GM19239 (cell line): ENCODE measurements around the gene COL1A1.

Experiments used
- DNase-seq: peaks from one replicate; pipeline ENCODE4 v3.0.0; 2011; ENCODE audit warnings: low spot score; ENCODE audit not compliant: insufficient read length
- FAIRE-seq: peaks from 2 replicates; lab custom pipeline; 2011; peaks lifted over from hg19 to GRCh38; lab: Jason Lieb, UNC

Gene COL1A1

DNA sequence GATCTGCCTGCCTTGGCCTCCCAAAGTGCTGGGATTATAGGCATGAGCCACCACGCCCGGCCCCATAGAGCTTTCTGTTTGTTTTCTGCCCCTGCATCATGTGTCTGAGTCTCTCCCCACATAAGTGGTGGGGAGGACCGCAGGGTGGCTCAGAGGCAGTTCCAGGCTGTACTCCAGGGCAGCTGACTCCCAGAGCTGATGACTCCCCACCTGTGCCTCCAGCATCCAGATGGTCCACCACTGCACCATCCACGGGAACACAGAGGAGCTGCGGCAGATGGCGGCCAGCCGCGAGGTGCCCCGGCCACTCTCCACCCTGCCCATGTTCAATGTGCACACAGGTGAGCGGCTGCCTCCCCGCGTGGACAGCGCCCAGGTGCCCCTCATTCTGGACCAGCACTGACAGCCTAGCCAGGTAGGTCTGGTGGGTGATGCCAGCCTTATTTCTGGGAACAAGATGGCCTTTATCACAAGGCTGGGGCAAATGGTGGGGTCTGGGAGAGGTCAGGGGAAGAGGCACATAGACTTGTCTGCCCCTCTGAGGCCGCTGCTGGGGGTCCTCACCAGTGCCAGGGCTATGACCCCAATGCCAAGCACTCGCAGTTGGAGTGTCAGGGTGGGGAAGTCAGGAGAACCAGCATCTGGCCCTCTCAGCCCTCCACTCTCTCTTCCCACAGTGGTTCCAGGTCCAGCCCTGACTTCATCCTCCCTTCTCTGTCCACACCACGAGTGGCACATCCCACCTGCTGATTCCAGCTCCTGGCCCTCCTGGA, 26.2 kb downstream of the COL1A1 start:
- DNase-seq (no peak), FAIRE-seq (no peak)

DNA sequence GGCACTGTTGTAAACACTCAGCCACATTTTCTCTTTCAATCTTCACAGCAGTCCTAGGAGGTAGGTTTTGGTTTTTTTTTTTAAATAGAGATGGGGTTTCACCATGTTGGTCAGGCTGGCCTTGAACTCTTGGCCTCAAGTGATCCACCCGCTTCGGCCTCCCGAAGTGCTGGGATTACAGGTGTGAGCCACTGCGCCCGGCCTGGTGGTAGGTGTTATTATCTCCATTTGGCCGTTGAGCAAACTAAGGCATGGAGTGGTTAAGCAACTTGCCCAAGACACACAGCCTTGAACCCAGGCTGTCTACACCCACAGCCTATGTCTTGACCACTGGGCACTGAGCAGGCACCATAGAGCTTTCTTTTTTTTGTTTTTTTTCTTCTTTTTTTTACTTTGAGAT, 27.0 kb downstream of the COL1A1 start:
- DNase-seq (no peak), FAIRE-seq (no peak)

- FAIRE-seq (no peak), DNase-seq (no peak)
These were observed 28.0 kb downstream of the COL1A1 start for GRCh38 chr17:50173335-50173941.

DNA sequence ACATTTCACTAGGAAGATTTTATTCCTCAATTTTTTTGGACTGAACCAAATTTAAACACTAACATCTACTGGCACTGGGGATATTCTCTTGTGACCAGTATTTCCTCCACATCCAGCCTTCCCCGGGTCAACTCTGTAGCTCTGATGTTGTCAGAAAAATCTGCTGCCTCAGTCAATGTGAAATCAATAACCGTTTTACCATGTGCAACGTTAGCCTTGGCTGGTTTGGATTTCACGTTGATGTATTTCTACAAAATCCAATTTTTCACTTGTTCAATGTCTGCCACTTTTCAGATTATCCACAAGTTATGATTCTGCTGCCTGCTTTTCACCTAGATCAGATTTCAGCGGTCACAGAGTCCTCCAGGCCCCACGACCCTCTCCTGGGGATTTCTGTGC, 28.5 kb downstream of the COL1A1 start:
- FAIRE-seq = no peak
- no peak for DNase-seq

- DNase-seq (no peak), FAIRE-seq (no peak)
These were observed 29.3 kb downstream of the COL1A1 start for GRCh38 chr17:50172130-50172529.

- no peak for FAIRE-seq
- no peak for DNase-seq
These were observed 29.9 kb downstream of the COL1A1 start for GRCh38 chr17:50171371-50172071.

DNA sequence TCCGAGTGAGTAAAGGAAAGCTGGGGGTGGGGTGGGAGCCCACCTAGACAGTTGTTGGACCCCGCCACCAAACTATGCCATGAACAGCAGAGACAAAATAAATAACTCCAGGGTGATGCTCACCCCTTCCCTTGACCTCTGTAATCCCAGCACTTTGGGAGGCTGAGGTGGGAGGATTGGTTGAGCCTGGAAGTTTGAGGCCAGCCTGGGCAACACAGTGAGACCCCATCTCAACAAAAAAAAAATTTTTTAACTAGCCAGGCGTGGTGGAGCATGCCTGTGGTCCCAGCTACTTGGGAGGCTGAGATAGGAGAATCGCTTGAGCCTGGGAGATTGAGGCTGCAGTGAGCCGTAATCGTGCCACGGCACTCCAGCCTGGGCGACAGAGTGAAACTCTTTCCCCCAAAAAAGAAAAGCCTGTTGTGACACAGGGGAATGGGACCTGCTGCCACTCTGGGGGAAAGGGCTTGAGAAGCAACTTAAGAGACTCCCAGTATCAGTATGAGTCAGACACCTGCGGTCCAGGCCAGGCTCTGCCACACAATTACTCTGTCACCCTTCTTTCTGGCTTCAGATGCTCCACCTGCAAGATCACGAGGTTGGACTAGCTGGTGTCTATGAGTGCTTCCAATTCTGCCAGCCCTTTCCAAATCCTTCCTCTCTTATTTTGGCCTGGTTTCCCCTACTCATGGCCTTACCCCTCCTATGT, 30.6 kb downstream of the COL1A1 start:
- FAIRE-seq = peak; percentile 93
- no peak for DNase-seq

DNA sequence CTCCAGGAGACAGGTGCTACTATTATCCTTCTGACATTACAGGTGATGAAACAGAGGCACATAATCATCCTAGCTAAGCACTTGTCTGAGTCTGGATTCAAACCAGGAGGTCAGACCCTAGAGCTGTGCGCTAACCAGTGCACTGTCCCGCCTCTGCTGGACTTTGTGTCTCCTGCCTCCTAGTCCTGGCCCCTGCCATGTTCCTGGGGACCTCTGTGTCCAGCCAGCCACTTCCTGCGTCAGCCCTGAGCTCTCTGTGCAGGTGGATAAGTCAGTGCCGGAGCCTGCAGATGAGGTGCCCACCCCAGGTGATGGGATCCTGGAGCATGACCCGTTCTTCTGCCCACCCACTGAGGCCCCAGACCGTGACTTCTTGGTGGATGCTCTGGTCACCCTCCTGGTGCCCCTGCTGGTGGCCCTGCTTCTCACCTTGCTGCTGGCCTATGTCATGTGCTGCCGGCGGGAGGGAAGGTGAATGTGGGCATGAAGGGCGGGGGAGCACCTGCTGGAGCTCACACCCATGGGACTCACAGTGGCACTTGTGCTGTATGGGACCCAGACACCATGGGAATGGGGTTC, 31.5 kb downstream of the COL1A1 start:
- FAIRE-seq = no peak
- no peak for DNase-seq

DNA sequence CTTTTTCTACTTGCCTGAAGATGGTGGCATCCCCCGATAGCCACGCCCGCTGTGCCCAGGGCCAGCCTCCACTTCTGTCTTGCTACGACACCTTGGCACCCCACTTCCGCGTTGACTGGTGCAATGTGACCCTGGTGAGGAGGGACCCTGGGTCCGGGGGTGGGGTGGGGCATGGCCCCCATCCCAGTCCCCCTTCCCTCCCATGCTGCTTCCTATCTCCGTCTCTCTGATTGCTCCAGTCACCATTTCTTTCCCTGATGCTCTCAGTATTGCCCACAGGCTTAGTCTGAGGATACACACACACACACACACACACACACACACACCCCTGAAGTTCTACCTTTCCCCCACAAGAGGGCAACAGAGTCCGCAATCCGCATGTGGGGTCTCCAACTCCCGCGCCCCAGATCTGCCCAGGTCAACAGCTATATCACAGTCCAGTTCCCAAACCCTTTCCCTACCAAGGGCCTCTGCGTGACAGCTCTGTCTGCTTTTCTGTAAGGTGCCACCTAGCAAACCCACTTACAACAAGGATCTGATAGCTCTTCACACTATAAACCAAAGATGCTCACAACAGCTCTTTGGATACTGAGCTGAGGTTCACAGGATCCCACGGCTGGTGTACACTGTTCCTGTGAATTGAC, 32.2 kb downstream of the COL1A1 start:
- DNase-seq (no peak), FAIRE-seq (peak; percentile 90)

- DNase-seq = no peak
- no peak for FAIRE-seq
These were observed 33.1 kb downstream of the COL1A1 start for GRCh38 chr17:50168319-50168718.

DNA sequence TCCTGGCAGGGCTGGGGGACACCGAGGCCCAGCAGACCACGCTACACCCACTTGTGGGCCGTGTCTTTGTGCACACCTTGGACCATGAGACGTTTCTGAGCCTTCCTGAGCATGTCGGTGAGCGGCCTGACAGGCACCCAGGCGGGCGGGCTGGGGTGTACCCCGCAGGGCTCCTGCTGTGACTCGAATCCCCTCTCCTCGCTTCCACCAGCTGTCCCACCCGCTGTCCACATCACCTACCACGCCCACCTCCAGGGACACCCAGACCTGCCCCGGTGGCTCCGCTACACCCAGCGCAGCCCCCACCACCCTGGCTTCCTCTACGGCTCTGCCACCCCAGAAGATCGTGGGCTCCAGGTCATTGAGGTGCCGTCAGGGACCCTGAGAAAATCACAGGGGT, 34.1 kb downstream of the COL1A1 start:
- DNase-seq (no peak), FAIRE-seq (no peak)

- DNase-seq (no peak), FAIRE-seq (no peak)
These were observed 34.8 kb downstream of the COL1A1 start for GRCh38 chr17:50166518-50167181.

- no peak for FAIRE-seq
- no peak for DNase-seq
These were observed 35.4 kb downstream of the COL1A1 start, which contains the start of gene SGCA for GRCh38 chr17:50165867-50166517. SGCA (plus strand) TSS chr17:50166005; CDS start chr17:50166041, 36 bp downstream.

DNA sequence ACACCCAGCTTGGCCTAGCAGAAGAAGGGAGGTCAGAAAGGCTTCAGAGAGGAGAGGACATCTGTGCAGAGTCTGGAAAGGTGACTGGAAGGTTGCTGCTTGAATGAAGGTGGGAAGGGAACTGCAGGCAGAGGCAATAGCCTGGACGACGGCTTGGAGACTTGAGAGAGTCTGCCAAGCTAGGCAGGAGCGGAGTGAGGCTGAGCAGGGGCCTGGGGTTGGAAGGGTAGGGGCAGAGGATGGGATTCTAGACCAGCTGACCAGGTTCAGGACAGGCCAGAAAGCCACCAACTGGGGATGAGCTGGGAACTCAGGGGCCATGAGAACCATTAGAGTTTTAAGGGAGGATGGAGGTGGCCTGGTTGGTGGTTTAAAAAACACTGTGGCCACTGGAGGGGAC, 36.0 kb downstream of the COL1A1 start:
- DNase-seq = no peak

DNA sequence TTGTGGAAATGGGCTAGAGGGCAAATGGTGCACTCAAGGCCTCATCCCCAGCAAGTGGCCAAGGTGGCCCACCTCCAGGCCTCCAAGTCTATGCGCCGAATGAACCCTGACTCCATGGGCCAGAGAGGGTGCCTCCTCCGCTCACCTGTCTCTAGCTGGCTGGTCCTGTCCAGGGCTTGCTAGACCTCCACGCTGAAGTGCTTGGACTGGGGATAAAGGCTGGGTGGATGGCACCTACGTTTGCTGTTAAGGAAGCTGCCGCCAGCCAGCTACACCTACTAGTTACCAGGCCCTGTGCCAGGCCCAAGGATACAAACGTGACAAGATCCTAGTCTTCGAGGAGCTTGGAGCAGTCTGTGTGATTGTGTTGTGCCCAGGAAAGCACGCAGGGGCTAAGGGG, 36.4 kb downstream of the COL1A1 start:
- FAIRE-seq = no peak
- DNase-seq = no peak

More for the DNA sequence above, 36.0 kb downstream of the COL1A1 start:
- no peak for FAIRE-seq

DNA sequence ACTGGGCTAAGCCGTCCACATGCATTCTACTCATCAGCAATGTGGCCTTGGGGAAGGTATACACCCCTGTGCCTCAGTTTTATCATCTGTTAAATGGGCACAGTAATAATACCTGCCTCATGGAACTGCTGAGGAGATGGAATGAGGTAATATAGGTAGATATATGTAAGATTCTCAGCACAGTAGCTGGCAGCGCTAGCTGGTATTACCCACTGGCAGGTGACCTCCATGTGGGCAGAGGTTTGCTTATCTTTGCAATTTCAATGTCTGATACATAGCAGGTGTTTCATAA, 36.8 kb downstream of the COL1A1 start:
- FAIRE-seq (no peak), DNase-seq (no peak)

GRCh38 chr17:50163843-50164696, 37.4 kb downstream of the COL1A1 start:
- DNase-seq (no peak), FAIRE-seq (no peak)
